H1 (cell line): Measurements from ENCODE around the gene WDR31.

Source experiments
- EP300 ChIP-seq, 2 experiments: IDR thresholded peaks; 1 replicate in 1 of 2; 2 replicates in 1 of 2; pipeline ENCODE4 v1.6.1; 2011 to 2012; ENCODE audit warnings: low read depth in 2 of 2, low read length in 2 of 2, mild to moderate bottlenecking in 2 of 2, borderline replicate concordance in 1 of 2, inconsistent platforms in 1 of 2, moderate library complexity in 1 of 2
- EZH2 ChIP-seq: fragments of 200-600 bp; sonication (generic); IDR thresholded peaks from 2 replicates; pipeline ENCODE4 v1.7.1; 2012; ENCODE audit warnings: low read depth, mild to moderate bottlenecking, moderate library complexity, low read length, inconsistent platforms; ENCODE audit not compliant: severe bottlenecking
- KDM5A ChIP-seq: fragments of 200-600 bp; IDR thresholded peaks from 2 replicates; pipeline ENCODE4 v1.7.1; 2012; ENCODE audit warnings: mild to moderate bottlenecking, low read length, inconsistent platforms, mixed read lengths
- TF ChIP-seq, protein P1 (sequence below), 3 experiments: IDR thresholded peaks; 1 replicate in 2 of 3; 2 replicates in 1 of 3; pipeline versions ENCODE4 v1.5.1 to v1.6.1; 2011; ENCODE audit warnings: low read length in 3 of 3, mild to moderate bottlenecking in 3 of 3, inconsistent platforms in 2 of 3, low read depth in 1 of 3, moderate library complexity in 1 of 3; ENCODE audit not compliant: insufficient read depth in 1 of 3; ENCODE audit errors: control extremely low read depth in 1 of 3
- TF ChIP-seq, protein P2 (sequence below): fragments of 300-600 bp; sonication (generic); IDR thresholded peaks from 2 replicates; pipeline ENCODE4 v1.7.1; 2012; ENCODE audit warnings: low read length, moderate library complexity, mild to moderate bottlenecking, inconsistent platforms; ENCODE audit not compliant: insufficient replicate concordance

DNA sequence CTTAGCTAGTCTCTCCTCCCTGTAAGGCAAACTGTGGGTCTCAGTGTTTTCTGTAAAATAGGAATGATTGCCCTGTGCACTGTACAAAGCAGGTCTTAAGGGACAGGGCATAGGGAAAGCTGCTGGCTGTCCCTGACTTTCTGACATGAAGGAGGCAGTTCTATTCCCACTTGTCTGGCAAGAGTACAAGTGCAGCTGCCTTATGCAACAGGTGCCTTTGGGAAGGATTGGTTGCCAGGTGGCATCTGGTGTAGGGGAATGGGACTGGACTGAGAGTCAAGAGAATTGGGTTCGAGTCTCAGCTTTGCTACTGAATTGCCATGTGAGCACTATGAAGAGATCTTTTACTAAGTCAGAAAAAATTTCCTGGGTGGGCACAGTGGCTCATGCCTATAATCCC is 19.3 kb upstream of the WDR31 start:
- TF ChIP-seq, protein P1, sequence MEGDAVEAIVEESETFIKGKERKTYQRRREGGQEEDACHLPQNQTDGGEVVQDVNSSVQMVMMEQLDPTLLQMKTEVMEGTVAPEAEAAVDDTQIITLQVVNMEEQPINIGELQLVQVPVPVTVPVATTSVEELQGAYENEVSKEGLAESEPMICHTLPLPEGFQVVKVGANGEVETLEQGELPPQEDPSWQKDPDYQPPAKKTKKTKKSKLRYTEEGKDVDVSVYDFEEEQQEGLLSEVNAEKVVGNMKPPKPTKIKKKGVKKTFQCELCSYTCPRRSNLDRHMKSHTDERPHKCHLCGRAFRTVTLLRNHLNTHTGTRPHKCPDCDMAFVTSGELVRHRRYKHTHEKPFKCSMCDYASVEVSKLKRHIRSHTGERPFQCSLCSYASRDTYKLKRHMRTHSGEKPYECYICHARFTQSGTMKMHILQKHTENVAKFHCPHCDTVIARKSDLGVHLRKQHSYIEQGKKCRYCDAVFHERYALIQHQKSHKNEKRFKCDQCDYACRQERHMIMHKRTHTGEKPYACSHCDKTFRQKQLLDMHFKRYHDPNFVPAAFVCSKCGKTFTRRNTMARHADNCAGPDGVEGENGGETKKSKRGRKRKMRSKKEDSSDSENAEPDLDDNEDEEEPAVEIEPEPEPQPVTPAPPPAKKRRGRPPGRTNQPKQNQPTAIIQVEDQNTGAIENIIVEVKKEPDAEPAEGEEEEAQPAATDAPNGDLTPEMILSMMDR (IDR thresholded peaks at IDR 0.05; ENCODE audit: control extremely low read depth in 1 of 3, insufficient read depth in 1 of 3, low read depth in 1 of 3, low read length in 3 of 3) = no peak
- TF ChIP-seq EZH2 (no peak), EP300 (IDR thresholded peaks at IDR 0.05; ENCODE audit: borderline replicate concordance in 1 of 2, low read depth in 2 of 2, low read length in 2 of 2) (no peak), KDM5A (no peak)
- TF ChIP-seq, protein P2, sequence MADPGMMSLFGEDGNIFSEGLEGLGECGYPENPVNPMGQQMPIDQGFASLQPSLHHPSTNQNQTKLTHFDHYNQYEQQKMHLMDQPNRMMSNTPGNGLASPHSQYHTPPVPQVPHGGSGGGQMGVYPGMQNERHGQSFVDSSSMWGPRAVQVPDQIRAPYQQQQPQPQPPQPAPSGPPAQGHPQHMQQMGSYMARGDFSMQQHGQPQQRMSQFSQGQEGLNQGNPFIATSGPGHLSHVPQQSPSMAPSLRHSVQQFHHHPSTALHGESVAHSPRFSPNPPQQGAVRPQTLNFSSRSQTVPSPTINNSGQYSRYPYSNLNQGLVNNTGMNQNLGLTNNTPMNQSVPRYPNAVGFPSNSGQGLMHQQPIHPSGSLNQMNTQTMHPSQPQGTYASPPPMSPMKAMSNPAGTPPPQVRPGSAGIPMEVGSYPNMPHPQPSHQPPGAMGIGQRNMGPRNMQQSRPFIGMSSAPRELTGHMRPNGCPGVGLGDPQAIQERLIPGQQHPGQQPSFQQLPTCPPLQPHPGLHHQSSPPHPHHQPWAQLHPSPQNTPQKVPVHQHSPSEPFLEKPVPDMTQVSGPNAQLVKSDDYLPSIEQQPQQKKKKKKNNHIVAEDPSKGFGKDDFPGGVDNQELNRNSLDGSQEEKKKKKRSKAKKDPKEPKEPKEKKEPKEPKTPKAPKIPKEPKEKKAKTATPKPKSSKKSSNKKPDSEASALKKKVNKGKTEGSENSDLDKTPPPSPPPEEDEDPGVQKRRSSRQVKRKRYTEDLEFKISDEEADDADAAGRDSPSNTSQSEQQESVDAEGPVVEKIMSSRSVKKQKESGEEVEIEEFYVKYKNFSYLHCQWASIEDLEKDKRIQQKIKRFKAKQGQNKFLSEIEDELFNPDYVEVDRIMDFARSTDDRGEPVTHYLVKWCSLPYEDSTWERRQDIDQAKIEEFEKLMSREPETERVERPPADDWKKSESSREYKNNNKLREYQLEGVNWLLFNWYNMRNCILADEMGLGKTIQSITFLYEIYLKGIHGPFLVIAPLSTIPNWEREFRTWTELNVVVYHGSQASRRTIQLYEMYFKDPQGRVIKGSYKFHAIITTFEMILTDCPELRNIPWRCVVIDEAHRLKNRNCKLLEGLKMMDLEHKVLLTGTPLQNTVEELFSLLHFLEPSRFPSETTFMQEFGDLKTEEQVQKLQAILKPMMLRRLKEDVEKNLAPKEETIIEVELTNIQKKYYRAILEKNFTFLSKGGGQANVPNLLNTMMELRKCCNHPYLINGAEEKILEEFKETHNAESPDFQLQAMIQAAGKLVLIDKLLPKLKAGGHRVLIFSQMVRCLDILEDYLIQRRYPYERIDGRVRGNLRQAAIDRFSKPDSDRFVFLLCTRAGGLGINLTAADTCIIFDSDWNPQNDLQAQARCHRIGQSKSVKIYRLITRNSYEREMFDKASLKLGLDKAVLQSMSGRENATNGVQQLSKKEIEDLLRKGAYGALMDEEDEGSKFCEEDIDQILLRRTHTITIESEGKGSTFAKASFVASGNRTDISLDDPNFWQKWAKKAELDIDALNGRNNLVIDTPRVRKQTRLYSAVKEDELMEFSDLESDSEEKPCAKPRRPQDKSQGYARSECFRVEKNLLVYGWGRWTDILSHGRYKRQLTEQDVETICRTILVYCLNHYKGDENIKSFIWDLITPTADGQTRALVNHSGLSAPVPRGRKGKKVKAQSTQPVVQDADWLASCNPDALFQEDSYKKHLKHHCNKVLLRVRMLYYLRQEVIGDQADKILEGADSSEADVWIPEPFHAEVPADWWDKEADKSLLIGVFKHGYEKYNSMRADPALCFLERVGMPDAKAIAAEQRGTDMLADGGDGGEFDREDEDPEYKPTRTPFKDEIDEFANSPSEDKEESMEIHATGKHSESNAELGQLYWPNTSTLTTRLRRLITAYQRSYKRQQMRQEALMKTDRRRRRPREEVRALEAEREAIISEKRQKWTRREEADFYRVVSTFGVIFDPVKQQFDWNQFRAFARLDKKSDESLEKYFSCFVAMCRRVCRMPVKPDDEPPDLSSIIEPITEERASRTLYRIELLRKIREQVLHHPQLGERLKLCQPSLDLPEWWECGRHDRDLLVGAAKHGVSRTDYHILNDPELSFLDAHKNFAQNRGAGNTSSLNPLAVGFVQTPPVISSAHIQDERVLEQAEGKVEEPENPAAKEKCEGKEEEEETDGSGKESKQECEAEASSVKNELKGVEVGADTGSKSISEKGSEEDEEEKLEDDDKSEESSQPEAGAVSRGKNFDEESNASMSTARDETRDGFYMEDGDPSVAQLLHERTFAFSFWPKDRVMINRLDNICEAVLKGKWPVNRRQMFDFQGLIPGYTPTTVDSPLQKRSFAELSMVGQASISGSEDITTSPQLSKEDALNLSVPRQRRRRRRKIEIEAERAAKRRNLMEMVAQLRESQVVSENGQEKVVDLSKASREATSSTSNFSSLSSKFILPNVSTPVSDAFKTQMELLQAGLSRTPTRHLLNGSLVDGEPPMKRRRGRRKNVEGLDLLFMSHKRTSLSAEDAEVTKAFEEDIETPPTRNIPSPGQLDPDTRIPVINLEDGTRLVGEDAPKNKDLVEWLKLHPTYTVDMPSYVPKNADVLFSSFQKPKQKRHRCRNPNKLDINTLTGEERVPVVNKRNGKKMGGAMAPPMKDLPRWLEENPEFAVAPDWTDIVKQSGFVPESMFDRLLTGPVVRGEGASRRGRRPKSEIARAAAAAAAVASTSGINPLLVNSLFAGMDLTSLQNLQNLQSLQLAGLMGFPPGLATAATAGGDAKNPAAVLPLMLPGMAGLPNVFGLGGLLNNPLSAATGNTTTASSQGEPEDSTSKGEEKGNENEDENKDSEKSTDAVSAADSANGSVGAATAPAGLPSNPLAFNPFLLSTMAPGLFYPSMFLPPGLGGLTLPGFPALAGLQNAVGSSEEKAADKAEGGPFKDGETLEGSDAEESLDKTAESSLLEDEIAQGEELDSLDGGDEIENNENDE = no peak
